GM19438 (cell line): ENCODE data around the gene NTN5.
"Not testable (repeated sequence)": the region's sequence is repeated elsewhere in the genome, so short reads cannot be mapped to it uniquely, and the experiment has no call there.

Experiments used
- ATAC-seq: cut with Tn5 transposase; IDR thresholded peaks from one replicate; pipeline ENCODE4 v1.9.1; 2021; ENCODE audit warnings: low read depth; ENCODE audit not compliant: unreplicated experiment

The NTN5 gene, protein sequence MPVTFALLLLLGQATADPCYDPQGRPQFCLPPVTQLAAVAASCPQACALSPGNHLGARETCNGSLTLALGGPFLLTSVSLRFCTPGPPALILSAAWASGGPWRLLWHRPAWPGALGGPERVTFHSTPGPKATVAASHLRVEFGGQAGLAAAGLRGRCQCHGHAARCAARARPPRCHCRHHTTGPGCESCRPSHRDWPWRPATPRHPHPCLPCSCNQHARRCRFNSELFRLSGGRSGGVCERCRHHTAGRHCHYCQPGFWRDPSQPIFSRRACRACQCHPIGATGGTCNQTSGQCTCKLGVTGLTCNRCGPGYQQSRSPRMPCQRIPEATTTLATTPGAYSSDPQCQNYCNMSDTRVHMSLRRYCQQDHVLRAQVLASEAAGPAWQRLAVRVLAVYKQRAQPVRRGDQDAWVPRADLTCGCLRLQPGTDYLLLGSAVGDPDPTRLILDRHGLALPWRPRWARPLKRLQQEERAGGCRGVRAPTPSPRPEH

DNA sequence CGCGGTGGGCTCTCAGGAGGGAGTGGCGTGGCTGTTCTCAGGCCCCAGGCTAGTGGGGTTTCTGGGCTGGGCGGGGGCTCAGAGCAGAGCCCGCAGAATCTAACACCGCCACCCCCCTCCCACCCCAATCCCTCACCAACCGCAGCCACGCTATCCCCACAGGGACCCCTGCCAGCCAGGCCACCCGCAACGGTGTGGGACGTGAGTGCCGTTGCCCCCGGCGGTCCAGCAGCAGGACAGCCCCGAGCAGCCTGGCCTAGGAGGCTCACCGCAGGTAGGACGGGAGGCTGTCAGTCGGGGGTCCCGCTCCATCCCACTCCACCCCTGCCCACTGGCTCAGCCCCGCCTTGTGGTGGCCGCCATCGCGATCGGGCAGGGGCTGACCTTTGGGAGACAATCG, at the start of gene NTN5:
NTN5 (minus strand) TSS at position 24 of the 400 bp plus-strand sequence. CDS start 2,031 bp downstream, outside the sequence.
- ATAC-seq: no peak

DNA sequence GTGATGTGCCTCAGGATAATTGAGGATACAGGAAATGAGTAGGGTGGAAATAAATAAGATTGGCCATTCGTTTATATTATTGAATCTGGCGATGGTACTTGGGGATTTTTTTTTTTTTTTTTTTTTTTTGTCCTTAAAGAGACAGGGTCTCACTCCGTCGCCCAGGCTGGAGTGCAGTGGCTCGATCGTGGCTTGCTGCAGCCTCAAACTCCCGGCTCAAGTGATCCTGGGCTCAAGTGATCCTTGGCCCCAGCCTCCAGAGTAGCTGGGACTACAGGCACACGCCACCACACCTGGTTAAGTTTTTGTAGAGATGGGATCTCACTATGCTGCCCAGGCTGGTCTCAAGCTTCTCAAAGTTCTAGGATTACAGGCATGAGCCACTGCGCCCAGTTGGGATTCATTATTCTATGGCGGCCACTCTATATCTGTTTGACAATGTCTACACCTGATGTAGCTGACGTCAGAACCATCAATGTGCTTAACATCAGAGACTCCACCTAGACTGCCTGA, 49.4 kb upstream of the NTN5 start:
- no peak for ATAC-seq

DNA sequence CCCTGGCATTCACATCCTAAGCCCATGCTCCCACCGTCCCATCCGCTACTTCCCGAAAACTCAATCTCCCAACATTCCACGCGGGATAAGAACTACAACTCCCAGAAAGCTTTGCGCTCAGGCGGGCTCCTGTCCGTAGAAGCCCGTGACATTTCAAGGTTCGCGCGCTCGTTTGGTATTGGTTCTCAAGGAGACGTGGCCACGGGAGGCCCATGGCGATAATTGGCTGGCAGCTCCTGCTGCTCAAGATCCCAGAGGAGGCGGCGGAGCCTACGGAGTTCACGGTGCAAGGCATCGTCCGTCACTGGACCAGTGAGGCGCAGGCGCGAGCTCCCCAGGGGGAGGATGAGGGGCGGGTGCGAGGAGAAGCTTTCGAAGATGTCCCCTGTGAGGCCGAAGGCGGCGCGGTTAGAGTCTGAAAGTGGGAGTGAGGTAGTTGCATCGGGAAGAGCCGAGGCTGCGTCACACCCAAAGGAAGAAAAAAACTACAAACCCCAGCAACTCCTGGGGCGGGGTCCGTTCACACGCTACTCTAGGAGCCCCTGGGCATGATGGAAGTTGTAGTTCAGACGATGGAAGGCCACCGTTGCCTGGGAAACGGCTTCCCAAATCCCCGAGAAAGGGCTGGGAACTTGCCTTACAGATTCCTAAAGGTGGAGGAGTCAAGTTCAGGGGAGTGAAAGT, 47.9 kb upstream of the NTN5 start:
- ATAC-seq: peak; percentile 83

DNA sequence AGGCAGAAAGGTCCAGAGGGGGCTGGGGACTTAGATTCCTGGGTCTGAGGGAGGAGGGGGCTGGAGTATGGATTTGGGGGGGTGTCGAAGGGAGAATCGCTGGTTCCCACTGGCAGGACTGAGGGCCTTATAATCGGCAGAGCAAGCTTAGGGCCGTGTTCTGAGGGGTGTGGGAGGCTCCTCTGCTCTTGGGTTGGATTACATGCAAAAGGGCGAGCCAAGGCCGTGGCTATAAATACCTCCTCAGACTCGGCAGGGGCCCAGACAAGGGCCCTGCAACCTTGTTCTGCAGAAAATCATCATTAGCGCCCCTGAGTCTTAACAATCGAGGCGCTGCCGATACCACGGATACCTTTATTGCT, 47.4 kb upstream of the NTN5 start:
- no peak for ATAC-seq

DNA sequence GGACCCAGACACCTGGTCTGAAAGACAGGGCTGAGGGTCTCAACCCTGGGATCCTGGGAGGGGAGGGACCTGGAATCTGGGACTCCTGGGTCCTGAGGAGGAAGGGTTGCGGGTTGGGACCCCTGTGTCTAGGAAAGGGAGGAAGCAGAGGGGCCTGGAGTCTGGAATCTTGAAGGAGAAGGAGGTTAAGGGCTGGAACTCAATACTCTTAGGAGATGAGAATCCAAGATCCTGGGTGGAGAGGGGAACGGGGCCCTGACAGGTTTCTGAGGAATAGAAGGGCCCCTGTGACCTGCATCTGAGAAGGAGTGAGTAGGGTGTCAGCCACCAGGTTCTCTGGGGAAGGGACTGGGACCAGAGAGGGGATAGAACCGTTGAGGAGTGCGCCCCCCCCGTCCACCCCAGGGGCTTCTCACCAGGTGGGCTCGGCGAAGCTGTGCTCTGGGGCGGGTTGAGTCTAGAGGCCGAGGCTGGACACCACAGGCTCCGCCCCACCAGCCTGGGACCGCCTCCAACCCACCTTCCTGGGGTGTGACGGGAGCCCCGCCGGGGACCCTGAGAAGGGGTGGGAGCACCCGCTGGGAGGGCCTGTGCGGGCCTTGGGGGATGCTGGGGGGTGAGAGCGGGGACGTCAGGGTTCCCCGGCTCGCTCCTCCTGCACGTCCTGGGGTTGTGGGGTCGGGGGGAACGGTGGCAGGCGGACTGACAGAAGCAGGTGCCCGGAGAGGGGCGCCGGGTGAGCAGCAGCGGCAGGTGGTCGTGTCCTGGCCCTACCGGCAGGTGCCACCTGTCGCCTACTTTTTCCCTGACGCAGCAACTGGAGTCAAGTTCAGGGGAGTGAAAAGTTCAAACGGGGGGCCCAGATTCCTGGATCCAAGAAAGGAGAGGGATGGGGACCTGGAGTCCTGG, 46.7 kb upstream of the NTN5 start, which contains the start of gene MAMSTR:
MAMSTR (minus strand) TSS at position 463 of the 909 bp plus-strand sequence. CDS start 694 bp downstream, outside the sequence.
- ATAC-seq: no peak

DNA sequence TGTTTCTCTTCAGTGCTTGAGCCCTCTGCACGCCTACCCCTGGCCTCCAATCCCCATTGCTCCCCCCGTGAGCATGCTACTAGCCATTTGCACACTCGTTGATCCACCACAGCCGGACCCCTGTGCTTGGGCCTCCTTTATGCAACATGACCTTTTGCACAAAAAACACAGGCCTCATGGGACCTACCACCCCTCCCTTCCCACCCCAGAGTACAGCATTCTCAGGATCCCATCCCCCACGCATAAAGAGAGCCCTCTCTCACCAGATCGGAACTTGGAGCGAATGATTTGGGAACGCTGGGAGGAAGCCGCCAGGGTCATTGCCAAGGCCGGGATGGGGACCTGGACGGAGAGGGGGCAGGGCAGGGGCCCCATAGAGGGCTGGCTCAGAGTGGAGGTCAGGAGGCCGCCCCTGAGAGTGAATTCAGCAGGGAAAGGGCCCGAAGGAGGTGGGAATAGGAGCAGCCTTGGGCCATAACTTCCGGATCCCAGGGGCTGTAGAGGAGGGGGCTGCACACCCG, 46.0 kb upstream of the NTN5 start:
- no peak for ATAC-seq

DNA sequence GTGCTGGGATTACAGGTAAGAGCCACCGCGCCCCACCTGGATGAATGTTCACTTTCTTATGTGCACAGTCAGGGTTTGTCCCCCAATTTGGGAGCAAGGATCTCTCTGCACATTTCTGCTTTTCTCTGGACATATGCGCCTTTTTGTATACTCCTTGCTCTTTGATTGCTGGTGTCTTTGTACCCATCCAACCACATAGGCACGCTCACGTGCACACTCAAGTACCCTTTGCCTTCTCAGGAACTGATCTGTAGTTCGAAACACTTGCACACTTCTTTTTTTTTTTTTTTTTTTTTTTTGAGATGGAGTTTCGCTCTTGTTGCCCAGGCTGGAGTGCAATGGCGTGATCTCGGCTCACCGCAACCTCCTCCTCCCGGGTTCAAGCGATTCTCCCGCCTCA, 45.3 kb upstream of the NTN5 start:
- not testable (repeated sequence) for ATAC-seq

DNA sequence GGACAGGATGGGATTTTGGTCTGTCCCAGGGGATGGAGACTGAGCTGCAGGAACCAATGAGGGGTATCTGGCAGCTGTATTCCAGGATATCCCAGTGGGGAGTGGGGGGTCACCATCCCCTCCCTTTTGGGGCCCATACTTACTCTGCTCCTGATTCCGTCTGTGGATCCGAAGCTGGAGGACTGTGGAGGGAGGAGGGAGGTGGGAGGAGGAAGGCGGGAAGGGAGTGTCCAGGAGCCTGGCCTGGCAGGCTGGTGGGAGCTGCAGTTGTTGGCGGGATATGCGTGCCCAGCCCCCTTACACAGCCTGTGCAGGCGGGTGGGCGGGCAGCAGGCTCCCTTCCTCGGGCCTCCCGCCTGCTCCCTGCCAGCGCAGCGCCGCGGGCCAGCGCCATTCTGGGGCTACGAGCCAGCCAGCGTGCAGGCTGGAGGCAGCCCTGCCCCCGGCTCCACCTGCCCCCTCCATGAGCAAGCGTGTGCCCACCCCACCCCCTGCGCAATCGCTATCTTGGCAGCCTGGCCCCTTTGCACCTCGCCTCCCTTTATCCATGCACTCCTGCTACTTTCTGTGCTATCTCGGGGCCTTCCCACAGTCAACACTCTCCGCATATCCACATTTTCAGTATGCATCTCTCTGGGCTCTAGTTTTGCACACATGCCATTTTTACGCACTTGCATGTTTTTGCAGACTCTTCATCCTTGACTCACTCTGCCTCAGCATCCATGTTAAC, 43.9 kb upstream of the NTN5 start:
- no peak for ATAC-seq

DNA sequence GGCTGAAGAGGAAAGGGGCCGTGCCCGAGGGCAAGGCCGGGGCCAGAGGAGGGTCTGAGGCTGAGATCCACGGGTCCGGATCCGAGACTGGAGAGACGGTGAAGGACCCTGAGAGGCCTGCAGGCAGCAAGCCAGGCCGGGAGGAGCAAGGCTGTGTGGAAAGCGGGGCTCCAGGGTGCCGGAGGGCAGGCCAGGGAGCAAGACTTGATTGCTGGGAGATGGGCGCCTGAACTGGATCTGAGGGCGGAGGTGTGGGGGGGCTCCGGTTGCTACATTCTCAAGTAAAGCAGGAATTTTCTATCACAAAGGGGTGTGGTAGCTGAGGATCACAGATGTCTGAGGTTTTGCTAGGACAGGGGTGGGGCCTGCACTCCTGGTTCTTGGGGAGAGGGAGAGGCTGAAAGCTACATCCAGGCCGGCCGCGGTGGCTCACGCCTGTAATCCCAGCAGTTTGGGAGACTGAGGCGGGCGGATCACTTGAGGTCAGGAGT, 42.9 kb upstream of the NTN5 start:
- ATAC-seq: no peak

DNA sequence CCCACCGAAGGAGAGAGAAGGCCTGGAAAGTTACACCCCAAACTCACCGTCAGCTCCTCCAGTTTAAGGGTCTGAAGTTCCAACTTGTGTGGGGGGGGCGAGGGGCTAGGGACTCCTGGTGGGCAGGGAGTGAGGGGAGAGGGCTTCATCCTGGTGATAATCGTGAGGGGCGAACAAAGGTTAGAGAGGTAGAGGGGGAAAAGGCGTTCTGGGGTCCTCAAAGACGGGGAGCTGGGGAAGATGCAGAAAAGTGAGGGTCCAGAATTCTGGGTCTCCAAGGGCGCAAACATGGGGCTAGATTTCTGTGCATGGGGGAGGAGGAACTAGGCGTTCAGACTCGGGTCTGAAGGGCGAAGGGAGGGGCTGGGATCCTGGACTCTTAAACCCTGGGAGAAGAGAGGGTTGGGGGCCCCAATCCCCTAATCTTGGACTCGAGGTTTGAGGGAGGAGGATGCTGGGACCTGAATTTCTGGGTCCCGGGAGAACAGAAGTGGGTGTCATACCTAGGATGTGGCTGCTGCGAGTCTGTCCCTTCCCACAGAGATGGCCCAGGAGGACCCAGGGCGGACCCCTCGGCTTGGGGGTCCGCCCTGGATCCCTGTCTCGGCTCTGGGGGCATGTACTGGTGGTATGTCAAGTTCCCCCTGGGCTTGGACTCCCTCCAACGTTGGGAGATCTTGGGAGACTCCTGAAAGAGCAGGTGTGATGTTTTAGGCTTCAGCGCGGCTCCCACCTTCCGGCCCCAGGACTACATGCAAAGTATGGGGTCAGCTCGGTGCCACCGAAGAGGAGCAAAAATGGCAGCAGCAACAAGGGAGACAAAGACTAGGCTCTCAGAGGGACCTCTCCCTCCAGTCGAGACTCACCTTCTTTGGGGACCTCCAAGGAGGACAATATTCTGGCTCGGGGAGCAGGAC, 42.2 kb upstream of the NTN5 start:
- no peak for ATAC-seq

DNA sequence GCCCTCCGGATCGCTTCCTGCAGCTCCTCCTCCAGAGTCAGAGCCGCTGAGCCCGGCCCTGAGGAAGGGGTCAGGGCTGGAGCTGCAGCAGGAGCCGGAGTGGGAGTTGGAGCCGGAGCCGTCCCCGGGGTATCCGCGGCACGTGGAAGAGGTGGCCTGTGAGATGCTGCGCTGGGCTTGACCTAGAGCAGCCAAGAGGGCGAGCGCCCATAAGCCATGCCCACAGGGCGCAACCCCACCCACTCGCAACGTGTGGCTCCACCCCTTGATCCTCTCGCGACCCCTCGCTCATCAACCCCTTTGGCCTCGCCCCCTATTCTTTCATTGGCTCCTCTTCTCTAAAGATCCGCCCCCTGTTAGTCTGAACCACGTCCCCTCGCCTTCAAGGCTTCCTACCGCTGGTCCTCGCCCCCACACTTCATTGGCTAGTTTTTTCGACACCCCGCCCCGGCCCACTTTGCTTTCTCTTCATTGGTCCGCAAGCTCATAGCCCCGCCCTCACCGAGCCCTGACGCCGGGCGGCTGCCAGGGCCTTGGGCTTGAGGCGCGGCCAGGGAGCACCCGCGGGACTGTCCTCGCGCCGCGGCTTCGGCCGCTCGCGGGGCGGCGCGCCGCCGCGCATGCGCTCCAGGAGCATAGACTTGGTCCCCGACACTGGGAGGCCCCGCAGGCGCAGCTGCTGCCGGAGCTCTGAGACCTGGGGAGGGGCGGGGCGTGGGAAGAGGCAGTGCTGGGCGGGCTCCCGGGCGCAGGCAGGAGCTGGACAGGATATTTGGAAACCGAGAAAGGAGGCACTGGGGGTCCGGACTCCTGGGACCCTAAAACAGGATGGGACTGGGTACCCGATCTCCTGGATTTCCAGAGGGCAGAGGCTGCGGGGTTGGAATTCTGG, 41.3 kb upstream of the NTN5 start:
- ATAC-seq: peak; percentile 90

DNA sequence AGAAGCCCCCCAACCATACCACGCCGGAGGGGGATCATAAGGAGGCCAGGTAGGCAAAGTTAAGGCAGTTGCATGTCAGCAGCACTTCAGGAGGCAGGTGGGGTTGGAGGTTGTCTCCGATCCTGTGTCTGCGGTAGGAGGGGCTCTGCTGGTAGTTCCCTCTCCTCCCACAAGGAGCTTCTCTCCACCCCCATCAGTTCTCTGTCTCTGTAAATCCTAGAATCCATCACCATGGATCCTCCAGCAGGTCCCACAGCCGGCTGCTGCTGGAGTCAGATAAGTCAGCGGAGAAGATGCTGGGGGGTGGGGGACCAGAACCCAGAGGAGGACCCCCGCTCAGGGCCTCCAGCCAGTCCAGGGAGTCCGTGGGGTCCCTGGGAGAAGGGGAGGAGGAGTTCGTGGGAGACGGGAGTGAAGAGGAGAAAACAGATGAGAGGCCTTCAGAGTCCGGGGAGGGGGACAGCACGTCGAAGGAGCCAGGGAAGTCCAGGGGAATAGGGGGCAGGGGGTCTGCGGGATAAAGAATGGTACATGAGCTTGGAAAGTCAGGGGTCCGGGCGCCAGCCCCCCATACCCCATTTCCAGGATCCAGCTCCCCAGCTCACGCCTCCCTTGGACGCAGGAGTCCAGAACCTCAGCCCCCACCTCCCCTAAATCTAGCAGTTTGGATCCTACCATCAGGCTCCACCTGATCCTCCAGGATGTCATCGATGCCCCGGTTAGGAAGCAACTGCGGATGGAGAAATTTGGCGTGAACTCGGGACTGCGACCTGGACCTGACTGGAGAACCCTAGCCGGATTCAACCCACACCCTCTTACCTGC, 40.4 kb upstream of the NTN5 start:
- ATAC-seq: no peak

DNA sequence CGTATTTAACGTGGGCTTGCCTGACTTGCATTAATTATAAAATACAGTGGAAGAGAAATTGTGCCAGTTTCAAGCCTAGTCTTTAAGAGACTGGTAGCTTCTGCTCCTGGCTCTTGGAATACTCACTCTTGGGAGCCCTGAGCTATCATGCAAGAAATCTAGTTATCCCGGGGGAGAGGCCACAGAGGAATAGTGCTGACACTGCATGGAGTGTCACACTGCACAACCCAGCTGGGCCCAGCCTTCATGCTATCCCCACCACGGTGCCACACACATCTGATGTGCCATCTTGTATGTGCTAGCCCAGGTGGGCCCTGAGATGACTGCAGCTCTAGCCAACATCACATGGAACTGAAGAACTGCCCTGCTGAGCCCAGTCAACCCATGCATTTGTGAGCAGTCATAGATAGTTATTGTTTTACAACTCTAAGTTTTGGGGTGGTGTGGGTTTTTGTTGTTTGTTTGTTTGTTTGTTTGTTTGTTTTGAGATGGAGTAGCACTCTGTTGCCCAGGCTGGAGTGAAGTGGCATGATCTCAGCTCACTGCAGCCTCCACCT, 38.4 kb upstream of the NTN5 start:
- ATAC-seq: no peak

DNA sequence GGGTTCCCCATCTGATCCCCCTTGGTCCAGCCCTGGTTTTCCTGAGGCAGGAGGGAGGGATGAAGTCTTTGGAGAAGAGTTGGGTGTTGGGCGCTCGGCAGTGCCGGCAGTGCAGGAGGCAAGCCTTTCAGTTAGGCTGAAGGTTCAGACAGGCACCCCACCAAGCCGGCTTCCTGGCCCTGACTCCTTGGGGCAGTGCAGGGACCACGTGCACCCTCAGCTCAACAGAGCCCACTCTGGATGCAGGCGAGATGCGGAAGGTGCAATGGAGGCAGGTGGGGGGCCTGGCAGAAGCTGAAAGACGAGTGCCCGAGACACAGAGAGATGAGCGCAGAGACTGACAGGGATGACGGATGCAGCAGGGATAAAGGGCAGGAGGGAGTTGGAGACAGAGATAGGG, 35.7 kb upstream of the NTN5 start:
- no peak for ATAC-seq

DNA sequence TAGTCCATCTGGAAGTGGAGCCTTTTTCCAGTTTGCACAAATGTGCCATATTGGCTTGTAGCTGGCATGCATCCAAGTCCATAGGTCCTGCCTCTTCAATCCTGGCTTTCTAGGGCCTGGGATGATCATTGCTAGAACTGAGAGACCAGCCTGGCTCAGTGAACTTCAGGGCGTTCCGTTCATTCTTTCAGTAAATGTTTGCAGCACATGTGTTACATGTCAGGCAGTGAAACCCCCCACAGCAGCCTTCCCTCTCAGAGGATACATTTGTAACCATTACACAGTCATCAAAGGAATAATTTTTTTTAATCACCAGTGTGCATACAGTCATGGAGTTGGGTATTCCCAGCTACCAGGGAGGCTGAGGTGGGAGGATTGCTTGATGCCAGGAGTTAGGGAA, 32.6 kb upstream of the NTN5 start:
- no peak for ATAC-seq

DNA sequence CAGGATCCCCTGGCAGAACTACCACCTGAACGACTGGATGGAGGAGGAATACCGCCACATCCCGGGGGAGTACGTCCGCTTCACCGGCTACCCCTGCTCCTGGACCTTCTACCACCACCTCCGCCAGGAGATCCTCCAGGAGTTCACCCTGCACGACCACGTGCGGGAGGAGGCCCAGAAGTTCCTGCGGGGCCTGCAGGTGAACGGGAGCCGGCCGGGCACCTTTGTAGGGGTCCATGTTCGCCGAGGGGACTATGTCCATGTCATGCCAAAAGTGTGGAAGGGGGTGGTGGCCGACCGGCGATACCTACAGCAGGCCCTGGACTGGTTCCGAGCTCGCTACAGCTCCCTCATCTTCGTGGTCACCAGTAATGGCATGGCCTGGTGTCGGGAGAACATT, 30.5 kb upstream of the NTN5 start:
- no peak for ATAC-seq
